HuH-7.5 (cell line): ENCODE data around the gene DNAAF9.
"Not testable (repeated sequence)": the region's sequence is repeated elsewhere in the genome, so short reads cannot be mapped to it uniquely, and the experiment has no call there.

Experiments
- DNase-seq: peaks from one replicate; pipeline ENCODE4 v3.0.0; 2011; ENCODE audit warnings: low spot score

DNAAF9 gene

DNA sequence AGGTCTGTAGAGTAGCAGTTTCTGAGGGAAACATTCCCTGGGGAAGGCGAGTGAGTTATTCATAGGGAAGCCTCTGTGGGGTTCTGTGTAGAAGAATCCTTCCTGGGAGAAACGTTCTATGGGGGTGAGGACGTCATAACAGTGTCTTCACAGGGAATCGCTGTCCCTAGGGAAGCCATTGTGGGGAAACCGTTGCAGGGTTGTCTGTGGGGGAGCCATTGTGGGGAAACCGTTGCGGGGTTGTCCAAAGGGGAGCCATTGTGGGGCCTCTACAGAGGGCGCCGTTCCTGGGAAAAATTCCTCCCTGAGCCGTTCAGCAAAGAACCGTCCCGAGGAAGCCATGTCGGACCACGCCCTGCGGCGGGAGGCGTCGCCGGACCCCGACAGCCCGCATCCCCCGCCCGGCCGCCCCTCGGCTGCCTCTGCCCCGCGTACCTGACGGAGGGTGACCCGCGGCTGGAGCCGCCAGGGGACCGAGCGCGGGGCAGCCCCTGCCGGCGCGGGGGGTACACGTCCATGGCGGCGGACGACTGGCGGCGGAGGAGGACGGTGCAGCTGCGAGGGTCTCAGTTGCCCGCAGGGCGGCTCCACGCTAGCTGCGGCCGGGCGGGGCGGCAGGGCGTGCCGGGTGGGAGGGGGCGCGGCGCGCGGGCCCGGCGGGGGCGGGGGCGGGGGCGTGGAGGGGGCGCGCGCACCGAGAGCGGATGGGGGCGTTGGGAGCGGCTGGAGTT is at the start of gene DNAAF9:
Gene DNAAF9, minus strand, starts transcription at position 630 of the 731 bp plus-strand sequence. Its CDS starts 112 bp downstream, at position 518.
- peak; percentile 68 for DNase-seq

- no peak for DNase-seq
These were observed 49.2 kb upstream of the DNAAF9 start for GRCh38 chr20:3456648-3457047.

DNA sequence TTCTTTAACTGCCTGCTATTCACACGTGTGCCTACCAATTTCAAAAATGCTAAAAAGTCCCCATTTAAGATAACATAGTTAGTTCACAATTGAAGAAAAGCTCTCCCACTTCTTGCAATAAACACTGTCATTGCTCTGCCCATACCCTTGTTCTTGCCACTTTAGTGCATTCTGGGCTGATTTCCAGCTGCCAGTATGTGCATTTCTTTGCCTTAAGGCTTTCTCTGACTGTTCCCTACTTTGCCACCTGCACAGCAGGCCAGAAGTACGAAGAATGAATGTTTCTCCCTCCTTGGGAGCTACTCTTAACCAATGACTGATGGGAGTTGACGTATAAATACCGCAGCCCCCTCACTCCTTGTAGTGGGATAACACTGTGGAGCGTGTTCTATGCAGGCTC is 47.4 kb upstream of the DNAAF9 start:
- no peak for DNase-seq

- DNase-seq: no peak
These were observed 45.2 kb upstream of the DNAAF9 start for GRCh38 chr20:3452690-3453089.

DNA sequence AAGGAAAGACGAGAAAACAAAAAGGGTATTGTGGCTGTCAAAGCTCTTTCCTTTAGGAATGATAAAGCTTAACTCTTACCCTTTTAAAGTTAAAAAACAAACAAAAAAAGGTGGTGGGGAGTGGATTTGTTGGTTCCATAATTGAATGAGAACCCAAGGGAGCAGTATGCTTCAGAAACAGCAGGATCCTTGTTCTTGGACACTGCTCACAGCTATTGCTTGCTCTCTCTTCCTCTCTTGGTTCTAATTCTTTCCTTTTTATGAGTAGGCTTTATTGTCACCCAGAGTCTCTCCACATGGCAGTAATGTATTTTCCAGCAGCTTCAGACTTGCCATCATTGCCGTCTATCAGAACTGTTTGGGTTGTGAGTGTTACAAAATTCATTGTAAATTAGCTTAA is 44.7 kb upstream of the DNAAF9 start:
- DNase-seq: no peak

DNA sequence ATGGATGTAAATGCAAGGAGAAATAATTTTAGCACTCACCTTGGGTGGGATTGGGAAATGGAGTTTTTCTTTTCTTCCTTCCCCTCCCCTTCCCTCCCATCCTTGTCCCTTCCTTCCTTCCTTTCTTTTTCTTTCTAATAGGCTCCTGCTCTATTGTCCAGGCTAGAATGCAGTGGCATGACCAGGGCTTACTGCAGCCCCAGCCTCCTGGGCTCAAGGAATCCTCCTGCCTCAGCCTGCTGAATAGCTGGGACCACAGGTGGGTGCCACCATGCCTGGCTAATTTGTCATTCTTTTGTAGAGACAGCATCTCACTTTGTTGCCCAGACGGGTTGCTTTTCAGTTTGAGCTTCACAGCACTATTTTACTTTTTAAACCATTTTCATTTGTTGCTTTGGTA is 41.9 kb upstream of the DNAAF9 start:
- no peak for DNase-seq

DNA sequence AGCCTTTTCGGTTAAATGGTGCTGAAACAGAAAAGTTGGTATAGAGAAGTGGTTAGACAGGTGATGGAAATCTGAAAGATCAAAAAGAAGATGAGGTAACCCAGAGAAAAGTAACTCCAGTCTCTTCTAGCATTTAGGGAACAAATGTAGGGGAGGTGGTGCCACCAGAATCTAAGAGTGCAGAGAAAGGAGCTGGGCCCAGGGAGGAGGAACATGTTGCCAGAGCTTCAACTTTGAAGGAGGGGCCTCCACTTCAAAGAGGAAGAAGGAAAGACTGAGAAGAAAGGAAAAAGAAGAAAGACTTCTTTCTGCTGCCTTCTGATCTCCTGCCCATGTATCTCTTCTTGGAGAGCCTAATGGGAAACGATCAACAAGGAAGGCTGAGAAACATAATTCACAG is 39.9 kb upstream of the DNAAF9 start:
- DNase-seq: no peak

DNA sequence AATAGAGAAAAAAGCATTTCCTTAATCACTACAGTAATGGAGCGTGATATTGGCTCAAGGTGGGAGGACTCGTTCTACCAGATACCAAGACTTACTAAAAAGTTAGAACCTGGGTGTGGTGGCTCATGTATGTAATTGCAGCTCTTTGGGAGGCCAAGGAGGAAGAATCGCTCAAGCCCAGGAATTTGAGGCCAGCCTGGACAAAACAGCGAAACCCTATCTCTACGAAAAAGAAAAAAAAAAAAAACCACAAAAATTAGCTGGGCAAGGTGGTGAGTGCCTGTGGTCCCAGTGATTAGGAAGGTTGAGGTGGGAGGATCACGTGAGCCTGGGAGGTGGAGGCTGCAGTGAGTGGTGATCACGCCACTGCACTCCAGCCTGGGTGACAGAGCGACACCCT is 39.3 kb upstream of the DNAAF9 start:
- DNase-seq: no peak

- DNase-seq: no peak
These were observed 29.6 kb upstream of the DNAAF9 start for GRCh38 chr20:3436864-3437574.

DNA sequence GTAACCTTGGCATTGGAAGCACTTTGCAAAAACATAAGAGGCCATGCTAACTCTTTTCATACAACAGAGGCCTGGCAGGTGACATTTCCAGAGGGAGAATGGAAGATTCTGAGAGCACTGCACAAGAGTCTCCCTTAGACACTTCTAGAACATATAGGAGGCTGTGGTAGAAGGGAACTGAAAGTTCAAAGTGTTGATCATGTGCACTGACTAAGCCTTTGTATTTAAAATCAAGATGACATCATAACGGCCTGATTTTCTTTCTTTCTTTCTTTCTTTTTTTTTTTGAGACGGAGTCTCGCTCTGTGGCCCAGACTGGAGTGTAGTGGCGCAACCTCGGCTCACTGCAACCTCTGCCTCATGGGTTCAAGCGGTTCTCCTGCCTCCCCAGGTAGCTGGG is 26.8 kb upstream of the DNAAF9 start:
- no peak for DNase-seq

DNA sequence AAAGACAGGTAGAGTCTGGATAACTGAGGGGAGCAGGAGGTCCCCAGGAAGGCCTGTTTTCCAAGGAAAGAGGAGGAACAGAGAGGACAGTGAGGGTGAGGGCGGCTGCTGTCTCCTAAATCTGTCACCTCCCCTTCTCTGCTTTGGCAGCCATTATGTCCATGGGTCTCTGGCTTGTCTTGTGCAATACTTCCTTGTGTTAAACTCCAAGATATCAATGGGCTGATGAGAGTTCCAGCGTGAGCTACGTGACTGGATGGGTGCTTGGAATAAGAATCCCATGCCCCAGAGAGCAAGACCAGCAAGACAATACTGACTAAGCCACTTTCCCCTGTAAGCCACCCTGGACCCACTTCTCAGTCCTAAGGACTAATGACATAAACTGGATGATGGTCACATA is 26.3 kb upstream of the DNAAF9 start:
- DNase-seq: no peak

- DNase-seq: no peak
These were observed 25.4 kb upstream of the DNAAF9 start for GRCh38 chr20:3432844-3433243.

DNA sequence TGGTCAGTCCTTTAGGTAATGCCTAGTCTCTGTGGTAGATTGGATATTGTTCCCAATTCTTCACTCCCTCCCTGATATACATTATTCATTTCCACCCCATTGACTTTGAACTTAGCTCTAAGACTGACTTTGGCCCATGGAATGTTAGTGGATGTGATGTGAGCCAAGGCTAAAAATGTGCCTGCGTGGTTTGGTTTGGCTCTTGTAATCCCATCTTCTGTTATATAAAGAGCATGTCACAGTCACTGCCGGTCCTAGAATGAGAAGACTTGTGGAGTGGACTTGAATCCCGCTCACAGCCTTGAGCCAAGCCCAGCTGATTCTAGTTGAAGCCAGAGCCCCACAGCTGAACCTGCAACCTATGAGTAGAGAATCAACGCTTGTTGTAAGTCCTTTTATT is 23.6 kb upstream of the DNAAF9 start:
- no peak for DNase-seq

DNA sequence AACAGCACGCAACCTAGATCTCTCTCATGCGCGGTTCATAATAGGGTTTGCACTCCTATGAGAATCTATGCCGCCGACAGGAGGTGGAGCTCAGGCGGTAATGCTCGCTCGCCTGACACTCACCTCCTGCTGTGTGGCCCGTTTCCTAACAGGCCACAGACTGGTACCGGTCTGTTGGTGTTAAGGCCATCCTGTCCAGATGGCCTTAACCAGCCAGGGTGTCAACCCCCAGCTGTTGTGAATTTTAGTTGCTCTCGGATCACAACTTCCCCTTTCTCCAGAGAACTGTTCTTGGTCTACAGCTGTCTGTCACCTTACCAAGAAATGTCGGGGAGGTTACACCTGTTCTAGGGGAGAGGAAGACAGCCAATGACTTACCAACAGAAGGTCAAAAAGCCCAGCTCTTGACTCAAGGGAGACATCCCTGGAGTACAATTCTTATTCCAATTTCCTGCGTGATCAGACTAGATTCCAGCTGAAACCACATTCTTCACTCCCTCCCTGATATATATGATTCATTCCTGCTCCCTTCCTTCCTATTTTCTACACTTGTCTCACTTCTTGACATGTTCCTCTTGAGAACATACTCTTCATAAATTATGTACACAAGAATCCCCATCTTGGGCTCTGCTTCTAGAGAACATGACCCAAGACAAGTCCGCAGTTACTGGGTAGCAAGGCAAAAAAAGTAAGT is 23.1 kb upstream of the DNAAF9 start:
- no peak for DNase-seq

DNA sequence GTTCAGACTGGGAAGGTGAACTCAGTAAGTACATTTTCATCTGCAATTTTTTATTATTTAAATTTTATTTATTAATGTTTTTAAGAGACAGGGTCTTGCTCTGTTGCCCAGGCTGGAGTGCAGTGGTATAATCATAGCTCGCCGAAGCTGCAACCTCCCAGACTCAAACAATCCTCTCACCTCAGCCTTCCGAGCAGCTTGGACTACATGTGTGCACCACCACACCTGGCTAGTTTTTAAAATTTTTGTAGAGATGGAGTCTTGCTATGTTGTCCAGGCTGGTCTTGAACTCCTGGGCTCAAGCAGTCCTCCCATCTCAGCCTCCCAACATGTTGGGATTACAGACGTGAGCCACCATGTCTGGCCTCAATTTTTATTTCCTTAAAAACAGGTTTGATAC is 19.3 kb upstream of the DNAAF9 start:
- not testable (repeated sequence) for DNase-seq

- no peak for DNase-seq
These were observed 15.7 kb upstream of the DNAAF9 start for GRCh38 chr20:3423126-3423525.

- DNase-seq: no peak
These were observed 14.5 kb upstream of the DNAAF9 start for GRCh38 chr20:3421985-3422384.

- DNase-seq: no peak
These were observed 12.8 kb upstream of the DNAAF9 start for GRCh38 chr20:3420211-3420707.

- not testable (repeated sequence) for DNase-seq
These were observed 10.7 kb upstream of the DNAAF9 start for GRCh38 chr20:3418161-3418560.

- no peak for DNase-seq
These were observed 6.7 kb upstream of the DNAAF9 start for GRCh38 chr20:3414122-3414521.

DNA sequence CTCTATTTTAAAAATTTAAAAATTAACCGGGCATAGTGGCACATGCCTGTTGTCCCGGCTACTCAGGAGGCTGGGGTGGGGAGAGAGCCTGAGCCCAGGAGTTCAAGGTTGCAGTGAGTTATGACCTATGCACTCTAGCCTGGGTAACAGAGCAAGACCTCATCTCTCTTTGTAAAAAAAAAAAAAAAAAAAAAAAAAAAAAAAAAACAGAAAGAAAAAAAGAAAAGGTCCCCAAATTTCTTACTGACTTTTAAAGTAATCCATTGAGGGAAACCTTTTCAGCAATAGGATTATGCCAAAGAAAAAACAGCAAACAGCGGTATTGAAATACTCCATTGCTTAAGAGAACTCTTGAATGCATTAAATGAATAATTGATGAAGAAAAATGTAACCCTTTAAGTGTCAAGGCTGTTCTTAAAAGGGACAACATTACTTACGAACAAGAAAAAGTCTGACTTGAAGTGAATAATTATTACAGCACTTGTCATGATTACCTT is 6.0 kb upstream of the DNAAF9 start:
- DNase-seq: no peak

DNA sequence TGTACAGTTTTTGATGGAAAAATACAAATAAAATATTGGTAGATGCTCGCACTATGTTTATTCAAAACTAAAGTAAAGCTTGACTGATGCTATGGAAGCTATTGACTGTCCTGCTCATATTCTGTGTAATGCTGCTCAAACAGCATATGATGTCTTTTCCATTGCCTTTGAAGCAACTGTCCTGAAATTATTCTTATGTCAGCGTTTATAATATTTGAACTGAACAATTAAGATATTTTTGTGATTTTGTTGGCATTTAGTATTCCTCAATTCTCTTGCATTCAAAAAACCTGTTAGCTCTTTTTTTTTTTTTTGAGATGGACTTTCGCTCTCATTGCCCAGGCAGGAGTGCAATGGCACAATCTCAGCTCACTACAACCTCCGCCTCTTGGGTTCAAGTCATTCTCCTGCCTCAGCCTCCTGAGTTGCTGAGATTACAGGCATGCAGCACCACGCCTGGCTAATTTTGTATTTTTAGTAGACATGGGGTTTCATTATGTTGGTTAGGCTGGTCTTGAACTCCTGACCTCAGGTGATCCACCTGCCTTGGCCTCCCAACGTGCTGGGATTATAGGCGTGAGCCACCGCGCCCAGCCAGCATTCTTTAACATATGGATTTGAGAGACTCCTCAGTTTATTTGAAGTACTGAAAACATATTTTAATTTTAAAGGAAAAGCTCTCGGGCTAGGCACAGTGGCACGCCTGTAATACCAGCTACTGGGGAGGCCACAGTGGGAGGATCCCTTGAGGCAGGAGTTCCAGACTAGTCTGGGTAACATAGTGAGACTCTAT is 5.3 kb upstream of the DNAAF9 start:
- DNase-seq: no peak
